HG03442 (cell line): Measurements from ENCODE around the gene VSTM2B.
"Not testable (repeated sequence)": the region's sequence is repeated elsewhere in the genome, so short reads cannot be mapped to it uniquely, and the experiment has no call there.

Experiments used
- ATAC-seq: cut with Tn5 transposase; IDR thresholded peaks from one replicate; pipeline ENCODE4 v1.9.1; 2021; ENCODE audit warnings: mild to moderate bottlenecking, moderate library complexity; ENCODE audit not compliant: unreplicated experiment

The VSTM2B gene

GRCh38 chr19:29544656-29545360 lies 19.0 kb downstream of the VSTM2B start:
- no peak for ATAC-seq

DNA sequence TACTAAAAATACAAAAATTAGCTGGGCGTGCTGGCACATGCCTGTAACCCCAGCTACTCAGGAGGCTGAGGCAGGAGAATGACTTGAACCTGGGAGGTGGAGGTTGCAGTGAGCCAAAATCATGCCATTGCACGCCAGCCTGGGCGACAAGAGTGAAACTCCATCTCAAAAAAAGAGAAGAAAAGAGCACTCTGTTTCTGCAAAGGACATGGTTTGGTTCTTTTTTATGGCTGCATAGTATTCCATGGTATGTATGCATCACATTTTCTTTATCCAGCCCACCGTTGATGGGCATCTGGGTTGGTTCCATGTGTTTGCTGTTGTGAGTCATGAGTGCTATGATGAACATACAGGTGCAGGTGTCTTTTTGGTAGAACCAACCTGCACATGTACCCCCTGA lies 19.7 kb downstream of the VSTM2B start:
- not testable (repeated sequence) for ATAC-seq

DNA sequence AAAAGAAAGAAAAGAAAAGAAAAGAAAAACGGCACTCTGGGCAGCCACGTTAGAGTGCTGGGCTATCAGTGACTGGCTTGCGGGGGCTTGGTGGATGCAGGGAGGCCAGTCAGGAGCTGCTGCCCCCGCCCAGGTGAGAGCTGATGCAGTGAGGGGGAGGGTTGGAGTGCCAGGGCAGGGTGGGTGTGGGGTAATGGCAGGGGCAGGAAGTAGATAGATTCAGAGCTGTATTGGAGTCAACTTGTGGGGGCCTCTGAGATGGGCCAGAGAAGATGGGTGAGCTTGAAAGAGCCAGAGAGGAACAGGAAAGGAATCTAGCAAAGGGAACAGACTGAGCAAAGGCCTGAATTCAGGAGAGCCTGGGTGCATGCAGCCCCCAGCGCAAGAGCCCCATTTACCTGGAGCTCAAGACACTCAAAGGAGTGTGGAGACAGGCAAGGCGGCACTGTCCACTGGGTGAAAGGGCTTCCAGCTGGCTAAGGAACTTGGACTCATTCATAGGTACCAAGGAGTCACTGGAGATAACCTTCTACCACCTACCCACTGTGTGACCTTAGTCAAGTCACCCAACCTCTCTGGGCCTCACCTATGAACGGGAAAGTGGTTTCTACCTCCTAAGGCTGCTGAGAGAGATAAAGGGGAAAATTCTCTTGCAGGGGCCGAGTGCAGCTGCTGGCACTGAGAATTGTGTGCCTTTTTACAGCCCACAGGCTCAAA lies 20.2 kb downstream of the VSTM2B start:
- ATAC-seq, result no peak

DNA sequence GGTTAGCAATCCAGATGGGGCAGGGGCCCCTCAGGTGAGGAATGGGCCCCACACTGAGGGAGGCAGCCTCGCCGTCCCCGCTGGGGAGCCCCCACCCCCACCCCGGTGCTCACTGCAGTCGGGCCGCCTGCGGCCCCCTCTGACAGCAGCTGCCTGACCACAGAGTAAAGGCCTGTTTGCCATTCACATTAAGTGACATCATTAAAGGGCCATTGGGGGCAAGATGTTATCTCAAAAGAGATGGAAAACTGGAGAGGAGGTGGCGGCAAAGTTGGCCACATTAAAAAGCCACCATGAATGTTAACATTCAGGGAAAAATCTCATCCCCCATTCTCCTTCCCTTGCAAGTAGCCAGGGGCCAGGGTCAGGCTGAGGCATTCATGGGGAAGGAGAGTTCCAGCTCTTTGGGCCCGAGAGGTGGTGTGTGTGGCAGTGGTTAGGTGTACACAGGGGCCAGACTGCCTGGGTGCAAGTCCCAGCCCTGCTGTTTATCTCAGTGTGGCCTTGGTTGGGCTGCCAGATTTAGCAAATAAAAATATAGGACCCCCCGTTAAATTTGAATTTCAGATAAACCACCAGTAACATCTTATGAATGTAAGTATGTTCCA lies 20.9 kb downstream of the VSTM2B start:
- no peak for ATAC-seq

GRCh38 chr19:29547361-29547960 lies 21.7 kb downstream of the VSTM2B start:
- ATAC-seq, result no peak

GRCh38 chr19:29547981-29548380 lies 22.2 kb downstream of the VSTM2B start:
- ATAC-seq, result no peak

- ATAC-seq, result no peak
Measured at GRCh38 chr19:29548483-29549085, 22.8 kb downstream of the VSTM2B start.

- no peak for ATAC-seq
Measured at GRCh38 chr19:29549105-29550070, 23.6 kb downstream of the VSTM2B start.

GRCh38 chr19:29550896-29551295 lies 25.1 kb downstream of the VSTM2B start:
- no peak for ATAC-seq

DNA sequence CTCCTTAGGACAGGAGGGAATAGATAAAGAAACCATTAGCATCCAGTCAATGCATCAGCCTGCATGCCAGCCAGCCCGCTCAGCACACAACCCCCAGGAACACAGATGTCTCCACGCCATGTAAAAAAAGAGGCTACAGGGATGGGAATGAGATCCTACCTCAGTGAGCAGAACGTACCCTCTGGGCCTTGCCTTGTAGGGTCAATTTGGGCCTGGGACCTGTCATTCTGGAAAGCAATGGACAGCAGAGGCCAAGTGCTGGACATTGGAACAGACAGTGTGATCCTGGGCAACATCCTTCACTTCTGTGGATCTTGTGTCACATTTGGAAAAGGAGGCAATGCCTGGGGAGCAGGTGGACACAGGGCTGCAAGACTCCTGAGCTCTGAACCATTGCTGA lies 26.0 kb downstream of the VSTM2B start:
- ATAC-seq, result no peak

- ATAC-seq, result no peak
Measured at GRCh38 chr19:29552454-29553280, 26.9 kb downstream of the VSTM2B start.

- no peak for ATAC-seq
Measured at GRCh38 chr19:29554149-29554548, 28.4 kb downstream of the VSTM2B start.

DNA sequence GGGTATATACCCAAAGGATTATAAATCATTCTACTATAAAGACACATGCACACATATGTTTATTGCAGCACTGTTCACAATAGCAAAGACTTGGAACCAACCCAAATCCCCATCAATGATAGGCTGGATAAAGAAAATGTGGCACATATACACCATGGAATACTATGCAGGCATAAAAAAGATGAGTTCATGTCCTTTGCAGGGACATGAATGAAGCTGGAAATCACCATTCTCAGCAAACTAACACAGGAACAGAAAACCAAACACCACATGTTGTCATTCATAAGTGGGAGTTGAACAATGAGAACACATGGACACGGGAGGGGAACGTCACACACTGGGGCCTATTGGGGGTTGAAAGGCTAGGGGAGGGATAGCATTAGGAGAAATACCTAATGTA lies 33.3 kb downstream of the VSTM2B start:
- not testable (repeated sequence) for ATAC-seq

DNA sequence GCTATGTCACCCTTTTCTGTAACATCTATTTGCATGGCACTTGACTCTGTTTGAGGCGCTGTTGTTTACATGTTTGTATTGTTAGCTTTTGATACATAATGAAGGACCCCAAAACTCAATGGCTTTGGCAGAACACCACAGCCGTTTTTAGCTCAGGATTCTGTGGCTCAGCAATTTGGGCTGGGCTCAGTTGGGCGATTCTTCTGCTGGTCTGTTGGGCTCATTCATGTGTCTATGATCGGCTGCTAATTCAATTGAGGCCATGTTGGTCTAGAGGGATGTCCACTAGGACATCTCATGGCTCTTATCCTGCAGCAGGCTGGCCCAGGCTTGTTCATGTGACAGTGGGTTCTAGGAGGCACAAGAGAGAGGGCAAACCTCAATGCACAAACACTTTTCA lies 33.9 kb downstream of the VSTM2B start:
- no peak for ATAC-seq

GRCh38 chr19:29560313-29561075 lies 34.7 kb downstream of the VSTM2B start:
- ATAC-seq, result no peak

DNA sequence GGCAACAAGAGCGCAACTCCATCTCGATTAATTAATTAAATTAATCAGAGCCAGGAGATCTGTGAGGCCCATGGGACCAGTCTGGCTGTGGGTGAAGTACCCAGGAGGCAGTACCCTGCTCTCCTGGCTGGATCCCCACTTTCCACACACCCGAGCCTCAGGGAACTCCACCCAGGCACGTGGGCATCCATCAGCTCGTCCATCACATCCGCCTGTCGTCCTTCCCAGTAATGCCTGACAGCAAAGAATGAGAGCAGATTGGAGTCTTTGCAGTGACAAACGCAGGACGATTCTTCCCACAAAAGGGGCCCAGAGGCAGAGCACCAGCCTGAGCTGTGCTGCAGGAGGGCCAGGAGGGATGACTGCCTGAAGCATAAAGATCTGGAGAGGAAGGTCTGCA lies 35.8 kb downstream of the VSTM2B start:
- no peak for ATAC-seq

DNA sequence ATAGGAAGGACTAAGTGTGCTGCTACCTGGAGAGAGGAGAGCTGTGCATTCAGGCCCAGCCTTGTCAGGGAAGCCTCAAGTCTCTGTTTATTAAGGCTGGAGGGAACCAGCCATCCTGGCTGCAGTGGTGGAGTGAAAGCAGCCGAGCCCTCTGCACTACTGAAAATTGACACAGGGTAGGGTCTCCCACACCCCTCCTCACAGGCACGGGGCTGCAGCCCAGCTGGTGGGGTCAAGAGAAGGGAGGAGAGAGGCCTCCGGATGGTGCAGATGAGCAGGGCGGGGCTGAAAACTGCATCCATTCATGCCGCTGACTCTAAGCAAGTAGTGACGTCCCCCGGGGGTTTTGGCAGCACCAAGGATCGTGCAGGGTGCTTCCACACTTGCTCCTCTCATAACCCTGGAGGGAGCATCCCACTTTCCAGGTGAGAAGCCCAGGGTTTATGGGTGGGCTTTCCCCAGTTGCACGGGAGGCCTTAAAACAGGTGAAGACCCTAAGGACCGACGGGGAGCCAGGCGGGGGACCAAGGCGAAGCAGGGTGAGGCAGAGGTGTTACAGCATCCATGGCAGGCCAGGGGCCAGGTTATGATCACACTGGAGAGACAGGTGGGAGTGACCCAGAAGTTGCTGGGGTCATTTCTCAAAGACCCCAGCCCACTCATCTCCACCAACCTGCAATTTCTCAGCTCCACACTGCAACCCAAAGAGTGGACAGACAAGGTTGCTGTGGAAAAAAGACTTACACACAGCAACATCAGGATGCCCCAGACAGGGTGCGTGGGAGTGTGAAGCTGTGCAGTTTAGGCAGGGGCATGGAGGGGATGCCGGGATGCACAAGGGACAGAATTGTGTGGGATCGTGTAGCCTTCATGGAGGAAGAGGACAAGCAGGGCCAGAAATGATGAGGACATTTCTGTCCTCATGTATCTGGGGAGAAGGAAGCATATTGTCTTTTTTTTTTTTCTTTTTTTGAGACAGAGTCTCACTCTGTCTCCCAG lies 36.8 kb downstream of the VSTM2B start:
- no peak for ATAC-seq
